Activated CD4-positive, alpha-beta T cell treated with anti-CD3 and anti-CD28 coated beads, Interleukin-2, amount 10 ng/mL, durations not matched to agents 7 days and 5 days (primary cell): ENCODE data around the gene PRODH. TPM values are rescaled to one million over a fixed set of nuclear protein-coding genes. Genes with fewer than 3 reads are reported as not detected.
"Not testable (repeated sequence)": the region's sequence is repeated elsewhere in the genome, so short reads cannot be mapped to it uniquely, and the experiment has no call there.

Experiments used
- CTCF ChIA-PET: fragments of 350-600 bp; sonication (Branson Sonifier 250); formaldehyde crosslinking; loops from one replicate; lab custom pipeline; 2021; ENCODE audit warnings: antibody characterized with exemption; lab: Charles Lee
- POLR2A ChIA-PET: fragments of 350-600 bp; sonication (Branson Sonifier 250); formaldehyde crosslinking; loops from one replicate; lab custom pipeline; 2021; ENCODE audit warnings: antibody characterized with exemption; lab: Charles Lee
- DNase-seq: peaks from one replicate; pipeline ENCODE4 v3.0.0-alpha.2; 2020
- H3K27ac Mint-ChIP-seq: one replicate; pipeline ENCODE4 v1.8.0; 2021; ENCODE audit warnings: mild to moderate bottlenecking, moderate library complexity, mixed read lengths
- H3K27me3 Mint-ChIP-seq: one replicate; pipeline ENCODE4 v1.8.0; 2021; ENCODE audit warnings: mixed read lengths
- H3K36me3 Mint-ChIP-seq: one replicate; pipeline ENCODE4 v1.8.0; 2021; ENCODE audit warnings: low read depth, mixed read lengths
- H3K4me1 Mint-ChIP-seq: one replicate; pipeline ENCODE4 v1.8.0; 2021; ENCODE audit warnings: mixed read lengths
- H3K4me3 Mint-ChIP-seq: one replicate; pipeline ENCODE4 v1.8.0; 2021; ENCODE audit warnings: mild to moderate bottlenecking, moderate library complexity, mixed read lengths
- H3K9me3 Mint-ChIP-seq: one replicate; pipeline ENCODE4 v1.8.0; 2021; ENCODE audit warnings: mixed read lengths
- total RNA-seq, 2 experiments: library from RNA; stranded (reverse); gene quantifications; one replicate each; pipeline ENCODE4 v1.2.3, GENCODE V29; 2021

Gene PRODH
- total RNA-seq, 2 experiments from 2014 or later: 0.06 to 0.25 TPM

GRCh38 chr22:18956121-18956895 is 20.2 kb upstream of the PRODH start:
- H3K4me1 Mint-ChIP-seq, H3K27ac Mint-ChIP-seq, H3K9me3 Mint-ChIP-seq, POLR2A ChIA-PET, H3K27me3 Mint-ChIP-seq, CTCF ChIA-PET, H3K4me3 Mint-ChIP-seq, H3K36me3 Mint-ChIP-seq, DNase-seq: not testable (repeated sequence)

DNA sequence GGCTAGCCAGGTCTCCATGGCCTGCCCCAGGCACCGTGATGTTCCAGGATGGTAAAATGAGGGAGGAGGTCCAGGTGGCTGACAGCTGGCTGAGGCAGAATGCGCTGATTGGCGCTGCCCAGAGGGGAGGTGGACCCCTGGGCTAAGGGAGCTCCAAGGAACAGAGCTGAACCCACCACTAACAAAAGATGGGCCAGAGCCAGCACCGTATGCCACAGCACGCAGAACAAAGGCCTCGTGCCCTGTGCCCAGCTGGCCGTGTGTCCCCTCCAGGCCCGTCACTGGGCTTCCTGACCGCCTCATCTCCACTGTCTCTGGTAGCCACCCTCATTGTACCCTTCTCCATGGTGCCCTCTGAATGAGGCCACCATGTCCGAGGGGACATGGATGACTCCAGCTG is 19.6 kb upstream of the PRODH start:
- no peak for DNase-seq
- POLR2A ChIA-PET: no interaction called here
- no peak overlapping the region for H3K4me3 Mint-ChIP-seq
- H3K4me1 Mint-ChIP-seq: no peaks in the 10 kb centered on the region
- no peaks in the 10 kb centered on the region for H3K27me3 Mint-ChIP-seq
- CTCF ChIA-PET: no interaction called here
- no peaks in the 10 kb centered on the region for H3K9me3 Mint-ChIP-seq
- no peak overlapping the region for H3K27ac Mint-ChIP-seq
- no peaks in the 10 kb centered on the region for H3K36me3 Mint-ChIP-seq

DNA sequence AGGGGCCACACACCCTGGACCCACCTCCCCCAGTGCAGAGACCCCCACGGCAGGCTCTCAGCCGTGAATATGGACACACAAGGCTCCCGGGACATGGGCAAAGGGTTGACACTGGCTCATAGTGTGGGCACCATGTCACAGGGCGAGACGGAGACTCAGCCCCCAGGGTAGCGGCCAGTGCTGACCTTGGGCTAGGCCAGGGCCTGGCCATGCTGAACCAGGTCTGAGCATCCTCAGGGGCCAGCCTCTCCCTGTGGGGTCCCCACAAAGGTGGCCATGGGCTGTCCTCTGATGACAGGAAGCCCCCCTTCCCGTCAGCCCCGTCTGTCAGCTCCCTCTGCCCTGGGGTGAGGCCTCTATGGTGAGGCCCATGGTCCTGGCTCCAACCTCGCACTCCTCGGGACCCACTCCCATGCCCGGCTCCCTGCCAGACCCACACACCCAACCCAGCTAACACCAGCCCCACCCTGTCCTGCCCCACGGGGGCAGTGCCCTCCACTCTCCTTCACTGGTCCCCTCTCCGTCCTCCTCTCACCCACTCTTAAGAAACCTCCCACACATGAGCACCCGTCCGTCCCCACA is 19.0 kb upstream of the PRODH start:
- Mint-ChIP-seq H3K36me3 (no peaks in the 10 kb centered on the region), H3K4me3 (no peak overlapping the region), H3K9me3 (no peaks in the 10 kb centered on the region), H3K27me3 (no peaks in the 10 kb centered on the region), H3K27ac (no peak overlapping the region), H3K4me1 (no peaks in the 10 kb centered on the region)
- POLR2A ChIA-PET: no interaction called here
- CTCF ChIA-PET: no interaction called here
- no peak for DNase-seq

DNA sequence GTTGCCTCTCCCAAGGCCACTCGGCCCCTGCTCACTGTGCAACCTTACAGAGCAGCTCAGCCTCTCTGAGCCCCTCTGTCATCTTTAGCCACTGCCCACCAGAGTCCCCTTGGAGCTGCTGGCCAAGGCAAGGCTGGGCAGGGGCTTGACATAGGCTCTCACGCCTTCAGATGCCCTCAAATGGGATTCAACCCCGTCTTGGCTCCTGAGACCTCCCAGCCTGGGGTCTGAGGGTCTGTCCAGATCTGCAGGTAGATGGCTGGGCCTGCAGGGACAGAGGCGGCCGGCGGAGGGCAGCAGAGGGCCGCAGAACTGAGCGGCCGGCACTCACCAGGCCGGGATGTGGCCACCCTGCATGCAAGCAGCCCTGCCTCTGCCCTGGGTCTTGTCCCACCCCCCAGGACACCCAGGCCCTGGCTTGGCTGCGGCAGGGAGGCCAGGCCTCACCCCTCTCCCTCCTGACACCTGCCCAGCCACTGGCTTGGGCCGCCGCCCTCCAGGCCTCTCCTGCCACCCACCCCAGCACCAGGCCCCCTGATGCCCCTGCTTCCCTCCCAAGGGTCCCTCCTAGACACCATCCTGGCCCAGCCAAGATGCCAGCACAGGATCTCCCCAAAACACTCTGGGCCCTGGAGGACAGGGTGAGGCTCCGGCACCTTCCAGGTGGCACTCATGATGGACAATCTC is 18.4 kb upstream of the PRODH start:
- H3K4me3 Mint-ChIP-seq, H3K4me1 Mint-ChIP-seq, H3K36me3 Mint-ChIP-seq, CTCF ChIA-PET, POLR2A ChIA-PET, H3K27me3 Mint-ChIP-seq, H3K9me3 Mint-ChIP-seq, H3K27ac Mint-ChIP-seq: not testable (repeated sequence)
- DNase-seq: peak; percentile 33

DNA sequence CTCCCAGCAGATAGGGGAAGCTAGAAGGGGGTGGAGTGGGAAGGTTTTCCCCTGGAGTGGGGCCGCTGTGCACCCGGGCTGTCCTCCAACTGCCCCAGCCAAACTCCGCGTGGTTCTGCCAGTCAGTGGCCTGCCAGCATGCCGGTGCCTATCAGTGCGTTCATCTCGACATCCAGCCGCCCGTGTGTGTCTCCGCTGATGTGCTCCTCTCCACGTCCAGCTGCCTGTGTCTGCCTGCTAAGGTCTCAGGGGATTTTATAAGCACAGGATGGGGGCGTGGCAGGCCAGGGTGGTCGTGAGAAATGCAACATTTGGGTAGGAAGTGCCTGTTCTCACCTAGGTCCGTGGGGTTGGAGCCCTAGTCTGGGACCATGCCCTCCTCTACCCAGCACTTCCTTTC is 17.0 kb upstream of the PRODH start:
- H3K27me3 Mint-ChIP-seq, DNase-seq, H3K4me1 Mint-ChIP-seq, POLR2A ChIA-PET, H3K4me3 Mint-ChIP-seq, H3K9me3 Mint-ChIP-seq, H3K27ac Mint-ChIP-seq, H3K36me3 Mint-ChIP-seq, CTCF ChIA-PET: not testable (repeated sequence)

DNA sequence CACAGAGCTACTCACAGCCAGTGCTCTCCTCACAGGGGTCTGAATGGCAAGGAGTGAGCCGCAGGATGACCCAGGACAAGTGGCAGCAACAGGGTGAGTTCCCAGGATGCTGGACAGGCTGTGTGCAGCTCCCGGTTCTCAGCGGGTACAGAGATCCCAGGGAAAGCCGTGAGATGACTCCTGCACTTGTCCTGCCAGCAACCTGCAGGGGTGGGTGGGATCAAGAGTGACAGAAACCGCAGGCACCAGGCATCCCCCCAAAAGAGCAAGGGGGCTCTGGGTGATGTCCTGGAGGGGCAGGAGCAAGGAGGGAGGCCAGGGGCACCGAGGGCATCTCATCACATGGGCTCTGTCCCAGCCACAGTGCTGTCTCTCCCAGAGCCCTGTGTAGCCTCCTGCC is 15.9 kb upstream of the PRODH start:
- Mint-ChIP-seq H3K4me3 (no peak overlapping the region), H3K27me3 (peaks cover 2% of the 10 kb centered on the region)
- POLR2A ChIA-PET: no interaction called here

DNA sequence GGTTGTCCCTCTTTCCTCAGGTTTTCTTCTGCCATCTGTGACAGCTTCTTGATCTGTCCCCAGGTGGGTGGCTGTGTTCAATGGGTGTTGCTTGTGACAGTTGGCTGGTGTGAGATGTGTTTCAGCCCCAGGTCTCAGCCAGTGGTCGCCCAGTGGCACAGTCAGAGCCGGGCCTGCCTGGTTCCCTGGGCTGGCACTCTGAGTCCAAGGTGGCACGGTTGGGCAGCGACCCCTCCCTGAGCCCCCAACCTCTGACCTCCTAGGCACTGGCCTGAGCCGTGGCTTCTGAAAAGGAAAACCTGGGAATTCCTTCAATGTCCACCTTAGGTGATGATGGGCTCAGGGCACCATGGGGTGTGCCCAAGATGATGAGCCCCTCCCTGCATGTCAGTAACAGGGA is 14.0 kb upstream of the PRODH start:
- Mint-ChIP-seq H3K4me1 (no peaks in the 10 kb centered on the region), H3K4me3 (no peak overlapping the region), H3K27ac (no peak overlapping the region), H3K27me3 (peaks cover 2% of the 10 kb centered on the region), H3K36me3 (no peaks in the 10 kb centered on the region), H3K9me3 (no peaks in the 10 kb centered on the region)
- ChIA-PET POLR2A (no interaction called here), CTCF (no interaction called here)
- no peak for DNase-seq

More for the DNA sequence above, 15.9 kb upstream of the PRODH start:
- DNase-seq: no peak
- CTCF ChIA-PET: no interaction called here
- Mint-ChIP-seq H3K36me3 (no peaks in the 10 kb centered on the region), H3K9me3 (no peaks in the 10 kb centered on the region), H3K27ac (no peak overlapping the region), H3K4me1 (no peaks in the 10 kb centered on the region)

DNA sequence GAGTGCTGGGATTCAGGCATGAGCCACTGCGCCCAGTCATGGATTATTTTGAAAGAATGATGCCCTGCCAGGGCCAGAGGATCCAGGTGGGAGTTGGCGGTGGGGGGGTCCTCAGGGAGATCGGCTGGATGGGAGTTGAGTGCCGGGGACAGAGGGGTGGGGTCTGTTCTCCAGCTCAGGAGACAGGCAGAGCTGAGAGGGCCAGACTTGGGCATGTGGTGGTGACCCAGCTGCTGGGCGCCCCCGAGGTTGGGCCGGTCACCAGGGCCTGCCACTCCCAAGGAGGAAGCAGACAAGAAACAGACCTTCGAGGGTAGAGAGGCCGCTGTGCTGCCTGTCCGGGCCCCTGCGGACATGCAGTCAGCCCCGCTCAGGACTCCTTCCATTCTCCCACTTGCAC is 11.8 kb upstream of the PRODH start:
- Mint-ChIP-seq H3K36me3 (no peaks in the 10 kb centered on the region), H3K9me3 (no peaks in the 10 kb centered on the region), H3K4me3 (no peak overlapping the region), H3K27ac (no peak overlapping the region), H3K4me1 (no peaks in the 10 kb centered on the region), H3K27me3 (peaks cover 2% of the 10 kb centered on the region)
- ChIA-PET CTCF (no interaction called here), POLR2A (no interaction called here)
- no peak for DNase-seq

- H3K4me3 Mint-ChIP-seq, DNase-seq, H3K36me3 Mint-ChIP-seq, H3K27ac Mint-ChIP-seq, H3K4me1 Mint-ChIP-seq, CTCF ChIA-PET, H3K27me3 Mint-ChIP-seq, H3K9me3 Mint-ChIP-seq, POLR2A ChIA-PET: not testable (repeated sequence)
Measured at GRCh38 chr22:18947105-18947504, 11.0 kb upstream of the PRODH start.

DNA sequence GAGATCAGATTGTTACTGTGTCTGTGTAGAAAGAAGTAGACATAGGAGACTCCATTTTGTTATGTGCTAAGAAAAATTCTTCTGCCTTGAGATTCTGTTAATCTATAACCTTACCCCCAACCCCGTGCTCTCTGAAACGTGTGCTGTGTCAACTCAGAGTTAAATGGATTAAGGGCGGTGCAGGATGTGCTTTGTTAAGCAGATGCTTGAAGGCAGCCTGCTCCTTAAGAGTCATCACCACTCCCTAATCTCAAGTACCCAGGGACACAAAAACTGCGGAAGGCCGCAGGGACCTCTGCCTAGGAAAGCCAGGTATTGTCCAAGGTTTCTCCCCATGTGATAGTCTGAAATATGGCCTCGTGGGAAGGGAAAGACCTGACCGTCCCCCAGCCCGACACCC is 2.6 kb upstream of the PRODH start:
- H3K36me3 Mint-ChIP-seq, H3K4me3 Mint-ChIP-seq, POLR2A ChIA-PET, H3K9me3 Mint-ChIP-seq, H3K27me3 Mint-ChIP-seq, H3K27ac Mint-ChIP-seq, H3K4me1 Mint-ChIP-seq, DNase-seq: not testable (repeated sequence)
- CTCF ChIA-PET: interaction anchor here (0.6 kb wide), 1 partner anchor 850 kb away, joined by 5 read pairs; no protein-coding TSS in a partner anchor

DNA sequence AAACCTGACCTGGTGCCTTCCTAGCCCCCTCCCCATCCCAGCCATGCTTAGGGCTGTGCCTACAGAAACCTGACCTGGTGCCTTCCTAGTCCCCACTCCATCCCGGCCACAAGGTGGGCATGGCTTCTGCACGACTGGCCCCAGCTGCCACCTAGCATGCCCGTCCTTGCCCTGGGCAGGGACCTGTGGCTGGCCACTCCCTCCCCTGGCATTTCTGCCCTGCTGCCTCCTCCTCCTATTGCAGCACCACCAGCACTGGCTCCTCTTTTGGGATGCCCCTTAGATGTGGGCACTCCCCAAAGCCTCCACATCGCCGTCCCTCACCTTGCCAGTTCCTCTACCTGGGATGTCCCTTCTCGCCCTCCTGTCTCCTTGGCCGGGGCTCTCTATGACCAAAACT is 1.4 kb downstream of the PRODH start:
- H3K36me3 Mint-ChIP-seq, H3K27ac Mint-ChIP-seq, H3K9me3 Mint-ChIP-seq, H3K4me1 Mint-ChIP-seq, CTCF ChIA-PET, H3K4me3 Mint-ChIP-seq, POLR2A ChIA-PET, DNase-seq, H3K27me3 Mint-ChIP-seq: not testable (repeated sequence)

DNA sequence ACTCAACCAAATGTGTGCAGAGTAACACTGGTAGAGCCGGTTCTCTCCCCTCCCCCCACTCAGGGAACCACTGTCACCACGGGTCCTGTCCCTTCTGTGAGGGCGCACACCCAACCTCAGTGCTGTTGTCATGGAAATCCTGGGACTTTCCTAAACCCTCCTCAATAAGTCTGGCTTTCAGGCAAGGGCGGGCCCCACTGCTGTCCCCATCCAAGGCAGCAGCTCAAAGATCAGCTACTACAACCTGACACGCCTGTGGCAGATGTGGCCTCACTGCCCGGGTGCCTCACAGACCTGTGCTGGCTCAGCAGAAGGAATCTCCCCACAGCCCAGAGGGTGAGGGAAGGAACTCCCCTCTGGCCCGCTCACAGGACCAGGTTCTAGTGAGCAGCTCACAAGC is 2.2 kb downstream of the PRODH start:
- H3K27ac Mint-ChIP-seq: no peak overlapping the region
- ChIA-PET POLR2A (no interaction called here), CTCF (no interaction called here)
- H3K27me3 Mint-ChIP-seq: no peaks in the 10 kb centered on the region
- no peaks in the 10 kb centered on the region for H3K9me3 Mint-ChIP-seq
- H3K4me1 Mint-ChIP-seq: no peaks in the 10 kb centered on the region
- no peak overlapping the region for H3K4me3 Mint-ChIP-seq
- H3K36me3 Mint-ChIP-seq: no peaks in the 10 kb centered on the region
- DNase-seq: no peak

- CTCF ChIA-PET: no interaction called here
- Mint-ChIP-seq H3K4me1 (no peaks in the 10 kb centered on the region), H3K9me3 (no peaks in the 10 kb centered on the region), H3K27ac (no peak overlapping the region), H3K27me3 (no peaks in the 10 kb centered on the region), H3K4me3 (no peak overlapping the region), H3K36me3 (no peaks in the 10 kb centered on the region)
- DNase-seq: no peak
- POLR2A ChIA-PET: no interaction called here
Measured at GRCh38 chr22:18931905-18932652, 4.0 kb downstream of the PRODH start.
